Ishikawa (cell line): ENCODE measurements around the gene SSH2.

Experiments used
- CEBPB ChIP-seq: IDR thresholded peaks from 2 replicates; pipeline ENCODE4 v1.6.1; 2012
- CREB1 ChIP-seq: IDR thresholded peaks from 2 replicates; pipeline ENCODE4 v1.6.1; 2012; ENCODE audit warnings: low read depth
- EGR1 ChIP-seq: IDR thresholded peaks from 2 replicates; pipeline ENCODE4 v1.6.1; 2012
- EP300 ChIP-seq: IDR thresholded peaks from 2 replicates; pipeline ENCODE4 v1.6.1; 2012; ENCODE audit warnings: borderline replicate concordance
- FOXM1 ChIP-seq: IDR thresholded peaks from 2 replicates; pipeline ENCODE4 v1.6.1; 2012; ENCODE audit warnings: low read depth, borderline replicate concordance
- MAX ChIP-seq: IDR thresholded peaks from 2 replicates; pipeline ENCODE4 v1.6.1; 2012
- NFIC ChIP-seq: IDR thresholded peaks from 2 replicates; pipeline ENCODE4 v1.6.1; 2012
- RAD21 ChIP-seq: IDR thresholded peaks from 2 replicates; pipeline ENCODE4 v1.6.1; 2012; ENCODE audit warnings: low read depth
- TAF1 ChIP-seq: IDR thresholded peaks from 2 replicates; pipeline ENCODE4 v1.6.1; 2012; ENCODE audit warnings: low read depth, mild to moderate bottlenecking
- TCF12 ChIP-seq: IDR thresholded peaks from 2 replicates; pipeline ENCODE4 v1.6.1; 2012; ENCODE audit warnings: low read depth
- TEAD4 ChIP-seq: IDR thresholded peaks from 2 replicates; pipeline ENCODE4 v1.6.1; 2012
- YY1 ChIP-seq: IDR thresholded peaks from 2 replicates; pipeline ENCODE4 v1.6.1; 2012; ENCODE audit warnings: low read depth
- ZBTB7A ChIP-seq: IDR thresholded peaks from 2 replicates; pipeline ENCODE4 v1.6.1; 2012; ENCODE audit warnings: low read depth
- TF ChIP-seq, protein P1 (sequence below): IDR thresholded peaks from 2 replicates; pipeline ENCODE4 v1.6.1; 2012; ENCODE audit warnings: low read depth, mild to moderate bottlenecking
- TF ChIP-seq, protein P2 (sequence below): IDR thresholded peaks from 2 replicates; pipeline ENCODE4 v1.6.1; 2012

The SSH2 gene

GRCh38 chr17:29589524-29590410, 340.3 kb downstream of the SSH2 start, which contains the start of gene GIT1:
TSS of gene GIT1 (minus strand) at chr17:29589648. CDS start at chr17:29589378, 270 bp downstream.
- TF ChIP-seq EGR1 (no peak), TCF12 (0 out of 2 replicates have a peak, but pooled peaks have one; percentile 7), MAX (peak; percentile 16; the same call in 1 of the 2 replicates), ZBTB7A (peak; percentile 10; the same call in 1 of the 2 replicates), YY1 (peak; percentile 5; the same call in 1 of the 2 replicates), TAF1 (peak; percentile 26; the same call in 1 of the 2 replicates), RAD21 (no peak)
- TF ChIP-seq, protein P1, sequence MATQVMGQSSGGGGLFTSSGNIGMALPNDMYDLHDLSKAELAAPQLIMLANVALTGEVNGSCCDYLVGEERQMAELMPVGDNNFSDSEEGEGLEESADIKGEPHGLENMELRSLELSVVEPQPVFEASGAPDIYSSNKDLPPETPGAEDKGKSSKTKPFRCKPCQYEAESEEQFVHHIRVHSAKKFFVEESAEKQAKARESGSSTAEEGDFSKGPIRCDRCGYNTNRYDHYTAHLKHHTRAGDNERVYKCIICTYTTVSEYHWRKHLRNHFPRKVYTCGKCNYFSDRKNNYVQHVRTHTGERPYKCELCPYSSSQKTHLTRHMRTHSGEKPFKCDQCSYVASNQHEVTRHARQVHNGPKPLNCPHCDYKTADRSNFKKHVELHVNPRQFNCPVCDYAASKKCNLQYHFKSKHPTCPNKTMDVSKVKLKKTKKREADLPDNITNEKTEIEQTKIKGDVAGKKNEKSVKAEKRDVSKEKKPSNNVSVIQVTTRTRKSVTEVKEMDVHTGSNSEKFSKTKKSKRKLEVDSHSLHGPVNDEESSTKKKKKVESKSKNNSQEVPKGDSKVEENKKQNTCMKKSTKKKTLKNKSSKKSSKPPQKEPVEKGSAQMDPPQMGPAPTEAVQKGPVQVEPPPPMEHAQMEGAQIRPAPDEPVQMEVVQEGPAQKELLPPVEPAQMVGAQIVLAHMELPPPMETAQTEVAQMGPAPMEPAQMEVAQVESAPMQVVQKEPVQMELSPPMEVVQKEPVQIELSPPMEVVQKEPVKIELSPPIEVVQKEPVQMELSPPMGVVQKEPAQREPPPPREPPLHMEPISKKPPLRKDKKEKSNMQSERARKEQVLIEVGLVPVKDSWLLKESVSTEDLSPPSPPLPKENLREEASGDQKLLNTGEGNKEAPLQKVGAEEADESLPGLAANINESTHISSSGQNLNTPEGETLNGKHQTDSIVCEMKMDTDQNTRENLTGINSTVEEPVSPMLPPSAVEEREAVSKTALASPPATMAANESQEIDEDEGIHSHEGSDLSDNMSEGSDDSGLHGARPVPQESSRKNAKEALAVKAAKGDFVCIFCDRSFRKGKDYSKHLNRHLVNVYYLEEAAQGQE: no peak

DNA sequence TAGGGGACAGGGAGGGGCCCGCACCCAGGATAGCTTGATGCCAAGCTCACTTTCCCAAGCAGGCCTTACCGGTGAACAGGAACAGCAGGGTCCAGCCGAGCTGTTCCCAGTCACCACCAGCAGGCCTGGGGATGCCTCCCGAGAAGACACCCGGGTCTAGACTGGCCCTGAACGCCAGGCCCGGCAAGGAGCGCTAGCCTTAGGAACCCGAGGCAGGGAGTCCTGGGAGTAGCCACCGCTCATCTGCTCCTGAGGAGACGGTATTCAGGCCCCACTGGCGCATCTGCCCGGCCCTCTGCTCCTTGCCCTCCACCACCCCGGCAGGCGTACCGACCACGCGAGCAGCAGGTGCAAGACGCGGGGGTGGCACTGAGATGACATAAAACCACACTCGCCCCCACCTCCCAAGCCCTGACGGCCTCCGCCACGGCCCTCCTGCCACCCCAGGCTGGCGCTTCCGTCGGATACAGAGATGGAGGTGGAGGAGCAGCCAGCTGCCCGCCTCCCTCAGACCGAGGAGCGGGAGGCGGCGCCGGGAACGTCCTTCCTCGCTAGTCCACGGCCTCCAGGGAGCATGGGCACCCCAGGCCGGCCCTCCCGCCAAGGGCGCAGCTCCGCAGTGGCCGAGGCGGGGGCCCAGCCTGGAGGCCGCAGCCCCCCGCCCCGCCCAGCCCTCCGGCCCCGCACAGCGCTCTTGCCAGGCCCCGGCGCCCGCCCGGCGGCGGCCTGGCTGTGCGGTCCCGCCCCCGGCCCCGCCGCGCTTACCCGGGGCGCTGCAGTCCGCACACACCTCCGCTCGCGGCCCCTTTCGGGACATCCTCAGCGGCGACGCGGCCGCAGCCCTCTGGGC, 341.2 kb downstream of the SSH2 start:
- peak; percentile 31; the same call in 1 of the 2 replicates for TF ChIP-seq MAX
- no peak for TF ChIP-seq CEBPB
- peak; percentile 50; the same call in 1 of the 2 replicates for TF ChIP-seq EGR1
- TF ChIP-seq, protein P2, sequence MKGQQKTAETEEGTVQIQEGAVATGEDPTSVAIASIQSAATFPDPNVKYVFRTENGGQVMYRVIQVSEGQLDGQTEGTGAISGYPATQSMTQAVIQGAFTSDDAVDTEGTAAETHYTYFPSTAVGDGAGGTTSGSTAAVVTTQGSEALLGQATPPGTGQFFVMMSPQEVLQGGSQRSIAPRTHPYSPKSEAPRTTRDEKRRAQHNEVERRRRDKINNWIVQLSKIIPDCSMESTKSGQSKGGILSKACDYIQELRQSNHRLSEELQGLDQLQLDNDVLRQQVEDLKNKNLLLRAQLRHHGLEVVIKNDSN: no peak
- no peak for TF ChIP-seq TAF1
- no peak for TF ChIP-seq FOXM1
- no peak for TF ChIP-seq NFIC
- TF ChIP-seq ZBTB7A: peak; percentile 27; the same call in 1 of the 2 replicates
- TF ChIP-seq TCF12: no peak

- TF ChIP-seq TCF12 (no peak), CREB1 (no peak), TEAD4 (no peak), YY1 (no peak), NFIC (no peak), EGR1 (no peak), MAX (no peak), EP300 (no peak), RAD21 (no peak), ZBTB7A (no peak), CEBPB (no peak)
- TF ChIP-seq, protein P2: no peak
- TF ChIP-seq, protein P1: no peak
These were observed 341.9 kb downstream of the SSH2 start for GRCh38 chr17:29588017-29588561.

DNA sequence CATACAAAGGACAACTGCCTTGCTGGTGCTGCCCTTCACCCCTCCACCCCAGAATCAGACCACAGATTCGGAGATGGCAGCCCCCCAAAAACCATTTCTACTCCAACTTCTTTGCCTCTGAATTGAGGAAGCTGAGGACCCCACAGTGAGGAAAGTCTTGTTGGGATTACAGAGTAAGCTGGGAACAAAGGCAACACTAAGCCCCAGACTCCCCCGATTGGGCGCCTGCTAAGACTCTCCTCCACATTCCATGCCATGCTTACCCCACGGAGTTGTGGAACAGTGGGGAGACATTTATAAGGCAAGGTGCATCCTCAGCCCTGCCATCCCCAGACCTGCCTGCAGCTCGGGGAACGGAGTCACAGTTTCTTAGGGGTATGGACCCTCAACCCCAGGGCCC, 342.4 kb downstream of the SSH2 start:
- TF ChIP-seq FOXM1: no peak
- TF ChIP-seq CEBPB: no peak
- TF ChIP-seq TEAD4: no peak
- TF ChIP-seq CREB1: no peak
- TF ChIP-seq, protein P2: no peak
- TF ChIP-seq NFIC: no peak
- no peak for TF ChIP-seq MAX
- no peak for TF ChIP-seq EGR1
- no peak for TF ChIP-seq EP300
- TF ChIP-seq ZBTB7A: no peak
- TF ChIP-seq TCF12: no peak
- no peak for TF ChIP-seq YY1
- TF ChIP-seq TAF1: no peak
- no peak for TF ChIP-seq RAD21
- TF ChIP-seq, protein P1: no peak
